Measurements from ENCODE around the gene PAPPA2. TPM values are rescaled to one million over a fixed set of nuclear protein-coding genes. Genes with fewer than 3 reads are reported as not detected.
A peak's percentile ranks its signal among the peaks of the same experiment; 100 is the strongest.

PAPPA2 gene
- total and polyA plus RNA-seq, 9 donors, result 0.01 to 0.69 (median 0.32) TPM; not detected in 4

DNA sequence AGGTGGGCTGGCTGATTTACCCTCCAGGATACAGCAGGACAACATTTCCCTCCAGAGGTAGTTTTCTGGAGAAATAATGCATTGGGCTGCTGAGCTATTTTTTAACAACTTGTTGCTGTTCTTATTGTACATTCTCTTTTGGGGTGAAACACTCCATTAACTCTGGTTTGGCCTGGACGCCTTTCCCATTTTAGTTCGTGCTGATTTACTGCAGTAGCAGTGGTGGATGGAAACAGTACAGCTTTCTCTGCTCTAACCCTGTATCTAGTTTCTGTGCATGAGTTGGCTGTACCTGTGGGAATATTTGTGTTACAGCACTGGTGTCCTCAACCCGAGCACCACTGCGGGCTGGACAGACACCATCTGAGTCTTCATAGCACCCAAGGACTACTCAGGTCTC is 376.2 kb downstream of the PAPPA2 start:
- intact Hi-C loops (cut with DNase I), result no loop called here
- Histone ChIP-seq H3K4me1 (ENCODE audit: insufficient read depth) (no peaks in the 10 kb centered on the region), H3K27me3 (no peaks in the 10 kb centered on the region), H3K27ac (no peak overlapping the region), H3K9me3 (no peaks in the 10 kb centered on the region), H3K36me3 (no peaks in the 10 kb centered on the region), H3K4me3 (no peak overlapping the region)
- TF ChIP-seq, protein P1, sequence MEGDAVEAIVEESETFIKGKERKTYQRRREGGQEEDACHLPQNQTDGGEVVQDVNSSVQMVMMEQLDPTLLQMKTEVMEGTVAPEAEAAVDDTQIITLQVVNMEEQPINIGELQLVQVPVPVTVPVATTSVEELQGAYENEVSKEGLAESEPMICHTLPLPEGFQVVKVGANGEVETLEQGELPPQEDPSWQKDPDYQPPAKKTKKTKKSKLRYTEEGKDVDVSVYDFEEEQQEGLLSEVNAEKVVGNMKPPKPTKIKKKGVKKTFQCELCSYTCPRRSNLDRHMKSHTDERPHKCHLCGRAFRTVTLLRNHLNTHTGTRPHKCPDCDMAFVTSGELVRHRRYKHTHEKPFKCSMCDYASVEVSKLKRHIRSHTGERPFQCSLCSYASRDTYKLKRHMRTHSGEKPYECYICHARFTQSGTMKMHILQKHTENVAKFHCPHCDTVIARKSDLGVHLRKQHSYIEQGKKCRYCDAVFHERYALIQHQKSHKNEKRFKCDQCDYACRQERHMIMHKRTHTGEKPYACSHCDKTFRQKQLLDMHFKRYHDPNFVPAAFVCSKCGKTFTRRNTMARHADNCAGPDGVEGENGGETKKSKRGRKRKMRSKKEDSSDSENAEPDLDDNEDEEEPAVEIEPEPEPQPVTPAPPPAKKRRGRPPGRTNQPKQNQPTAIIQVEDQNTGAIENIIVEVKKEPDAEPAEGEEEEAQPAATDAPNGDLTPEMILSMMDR (IDR thresholded peaks at IDR 0.05), result no peak
- TF ChIP-seq POLR2A (IDR thresholded peaks at IDR 0.05) (no peak), EP300 (IDR thresholded peaks at IDR 0.05) (no peak)
- DNase-seq, result no peak
- WGBS, 3 donors, result 86 to 88% (median 87%) methylated on average over 4 of the region's 4 CpGs

DNA sequence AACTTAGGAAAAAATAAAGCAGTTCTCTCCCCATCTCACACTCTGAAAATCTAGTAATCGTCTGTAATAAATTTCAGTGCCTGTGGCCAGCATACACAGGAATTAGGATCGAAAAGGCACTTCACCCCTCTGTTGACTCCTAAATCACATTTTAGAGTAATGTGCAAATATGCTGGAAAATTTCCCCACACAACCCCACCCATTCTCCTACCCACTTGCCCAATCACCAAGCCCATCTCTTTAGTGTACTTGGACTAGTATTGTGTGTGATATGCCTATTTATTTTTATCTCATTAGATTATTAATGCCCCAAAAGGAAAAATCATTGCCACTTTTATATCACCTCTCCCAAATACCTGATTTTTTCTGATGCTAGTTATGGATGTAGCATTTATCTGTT is 378.3 kb downstream of the PAPPA2 start:
- Histone ChIP-seq H3K36me3 (no peaks in the 10 kb centered on the region), H3K27ac (no peak overlapping the region), H3K27me3 (no peaks in the 10 kb centered on the region), H3K4me3 (no peak overlapping the region), H3K9me3 (no peaks in the 10 kb centered on the region), H3K4me1 (ENCODE audit: insufficient read depth) (no peaks in the 10 kb centered on the region)
- TF ChIP-seq POLR2A (IDR thresholded peaks at IDR 0.05) (no peak), EP300 (IDR thresholded peaks at IDR 0.05) (no peak)
- TF ChIP-seq, protein P1 (IDR thresholded peaks at IDR 0.05), result no peak
- DNase-seq, result no peak
- intact Hi-C loops (cut with DNase I), result loop anchor here in 1 of 4 donors (10.0 kb wide), 2 partner anchors 286 to 1696 kb away; no protein-coding TSS in a partner anchor
- WGBS, 3 donors, result 36 to 61% (median 45%) methylated on average over 2 of the region's 2 CpGs

DNA sequence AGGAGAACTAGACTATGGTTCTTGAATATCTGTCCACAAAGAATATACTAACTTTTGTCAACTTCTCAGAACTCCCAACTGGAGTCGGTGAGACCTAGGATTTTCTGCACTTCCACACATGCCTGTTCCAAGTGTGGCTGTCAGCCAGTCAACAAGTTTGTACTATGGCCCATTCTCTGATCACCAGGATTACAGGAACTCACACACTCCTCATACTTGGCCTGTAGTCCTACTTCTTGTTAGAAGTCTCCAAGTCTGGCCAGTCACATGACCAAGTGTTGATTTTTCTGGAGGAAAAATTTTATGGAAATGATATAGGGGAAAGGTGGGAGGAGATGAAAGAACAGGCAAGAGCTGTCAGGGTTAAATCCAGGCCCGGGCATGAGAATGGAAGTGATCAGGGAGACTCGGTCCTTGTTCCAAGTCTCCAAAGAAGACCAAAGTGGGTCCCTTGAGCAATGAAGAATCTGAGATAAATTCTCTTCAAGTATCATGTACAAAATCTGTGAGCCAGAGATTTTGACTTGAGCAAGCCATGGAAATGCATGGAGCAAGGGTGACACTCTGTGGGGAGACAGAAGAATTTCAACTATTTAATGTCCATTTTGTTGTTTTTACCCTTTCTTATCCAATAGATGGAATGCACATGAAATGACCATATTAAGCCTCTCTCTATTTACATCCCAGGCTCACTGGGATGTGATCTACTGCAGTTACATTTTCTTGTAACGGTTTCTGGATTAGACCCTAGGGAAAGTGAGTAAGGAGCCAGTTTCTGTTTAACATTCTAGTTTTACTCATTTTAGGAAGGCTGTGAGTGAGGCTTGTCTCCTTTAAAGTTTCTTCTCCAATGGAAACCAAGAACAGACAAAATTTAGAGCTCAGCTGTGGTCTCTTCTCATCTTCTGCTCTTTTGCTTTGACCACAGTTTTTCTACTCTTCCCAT is 380.6 kb downstream of the PAPPA2 start:
- Histone ChIP-seq H3K27ac (no peak overlapping the region), H3K4me1 (ENCODE audit: insufficient read depth) (no peaks in the 10 kb centered on the region), H3K4me3 (no peak overlapping the region), H3K9me3 (no peaks in the 10 kb centered on the region), H3K36me3 (no peaks in the 10 kb centered on the region), H3K27me3 (no peaks in the 10 kb centered on the region)
- TF ChIP-seq, protein P1 (IDR thresholded peaks at IDR 0.05), result peak in 1 of 3 donors; percentile 23
- no peak for TF ChIP-seq EP300 (IDR thresholded peaks at IDR 0.05)
- intact Hi-C loops (cut with DNase I), result loop anchor here in 1 of 4 donors (10.0 kb wide), 2 partner anchors 289 to 1699 kb away; no protein-coding TSS in a partner anchor
- no peak for DNase-seq
- 9 to 12% (median 11%) methylated on average over 4 of the region's 4 CpGs for WGBS, 3 donors

DNA sequence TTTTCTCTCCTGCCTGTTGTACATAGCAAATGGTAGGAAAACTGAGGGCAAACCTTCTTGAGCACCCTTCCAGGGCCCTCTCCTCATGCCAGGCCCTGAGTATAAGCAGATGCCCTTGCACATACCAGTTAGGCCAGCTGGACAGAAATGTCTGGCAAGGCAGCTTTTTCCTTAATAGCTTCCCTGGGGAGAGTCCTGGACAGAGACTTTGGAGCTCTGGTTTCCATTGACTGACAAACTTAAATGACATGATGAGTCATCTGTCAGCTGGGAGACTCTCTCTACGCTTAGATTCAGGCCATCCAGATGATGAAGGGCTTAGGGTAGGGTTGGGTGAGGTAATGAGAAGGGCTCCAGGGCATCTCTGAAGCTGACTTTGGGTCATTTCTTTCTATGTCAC is 384.1 kb downstream of the PAPPA2 start:
- no peaks in the 10 kb centered on the region for H3K4me1 ChIP-seq (ENCODE audit: insufficient read depth)

More for the DNA sequence above, 384.1 kb downstream of the PAPPA2 start:
- no peak overlapping the region for H3K27ac ChIP-seq
- no peaks in the 10 kb centered on the region for H3K36me3 ChIP-seq
- TF ChIP-seq, protein P1 (IDR thresholded peaks at IDR 0.05), result no peak
- TF ChIP-seq POLR2A (IDR thresholded peaks at IDR 0.05) (no peak), EP300 (IDR thresholded peaks at IDR 0.05) (no peak)
- H3K9me3 ChIP-seq, result no peaks in the 10 kb centered on the region
- no peak for DNase-seq
- 73 to 86% (median 76%) methylated on average over 1 of the region's 1 CpG for WGBS, 3 donors
- no peaks in the 10 kb centered on the region for H3K27me3 ChIP-seq
- H3K4me3 ChIP-seq, result no peak overlapping the region
- intact Hi-C loops (cut with DNase I), result loop anchor here in 1 of 4 donors (10.0 kb wide), 2 partner anchors 292 to 1702 kb away; no protein-coding TSS in a partner anchor
